ENCODE results near the gene ANXA9. TPM values are rescaled to one million over a fixed set of nuclear protein-coding genes. Genes with fewer than 3 reads are reported as not detected.

Gene ANXA9
- total RNA-seq, 1 experiment from 2014 or later = 1.2 TPM

GRCh38 chr1:150966011-150966410, 16.1 kb upstream of the ANXA9 start:
- Histone ChIP-seq H3K4me3 (ENCODE audit: low read depth in 2 of 2, low read length in 2 of 2) (no peak overlapping the region), H3K27ac (ENCODE audit: low read length) (peak overlapping the region; percentile 6; the same call in 1 of the 2 replicates), H3K36me3 (ENCODE audit: control insufficient read depth, insufficient read depth, low read length) (peaks cover 37% of the 10 kb centered on the region), H3K27me3 (ENCODE audit: control insufficient read depth, insufficient read depth, low read length) (no peaks in the 10 kb centered on the region), H3K4me1 (ENCODE audit: control insufficient read depth, insufficient read depth, low read length) (peaks cover 16% of the 10 kb centered on the region), H3K9me3 (ENCODE audit: control insufficient read depth, insufficient read depth, low read depth, low read length) (no peaks in the 10 kb centered on the region)
- no peak for ATAC-seq
- in situ Hi-C loops (cut with HindIII; ENCODE audit: low pct_unique_long_range_greater_than_20kb, low sequenced_read_pairs) = no loop called here
- TF ChIP-seq, protein P1, sequence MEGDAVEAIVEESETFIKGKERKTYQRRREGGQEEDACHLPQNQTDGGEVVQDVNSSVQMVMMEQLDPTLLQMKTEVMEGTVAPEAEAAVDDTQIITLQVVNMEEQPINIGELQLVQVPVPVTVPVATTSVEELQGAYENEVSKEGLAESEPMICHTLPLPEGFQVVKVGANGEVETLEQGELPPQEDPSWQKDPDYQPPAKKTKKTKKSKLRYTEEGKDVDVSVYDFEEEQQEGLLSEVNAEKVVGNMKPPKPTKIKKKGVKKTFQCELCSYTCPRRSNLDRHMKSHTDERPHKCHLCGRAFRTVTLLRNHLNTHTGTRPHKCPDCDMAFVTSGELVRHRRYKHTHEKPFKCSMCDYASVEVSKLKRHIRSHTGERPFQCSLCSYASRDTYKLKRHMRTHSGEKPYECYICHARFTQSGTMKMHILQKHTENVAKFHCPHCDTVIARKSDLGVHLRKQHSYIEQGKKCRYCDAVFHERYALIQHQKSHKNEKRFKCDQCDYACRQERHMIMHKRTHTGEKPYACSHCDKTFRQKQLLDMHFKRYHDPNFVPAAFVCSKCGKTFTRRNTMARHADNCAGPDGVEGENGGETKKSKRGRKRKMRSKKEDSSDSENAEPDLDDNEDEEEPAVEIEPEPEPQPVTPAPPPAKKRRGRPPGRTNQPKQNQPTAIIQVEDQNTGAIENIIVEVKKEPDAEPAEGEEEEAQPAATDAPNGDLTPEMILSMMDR (IDR thresholded peaks at IDR 0.05) = no peak
- TF ChIP-seq POLR2AphosphoS5 (IDR thresholded peaks at IDR 0.05; ENCODE audit: low read depth, low read length) = peak; percentile 23; the same call in 1 of the 2 replicates
- no peak for DNase-seq (ENCODE audit: low read depth, low spot score)
- CTCF ChIA-PET = interaction anchor here (0.6 kb wide), 1 partner anchor 10 kb away, joined by 4 read pairs; no protein-coding TSS in a partner anchor
- BruUV-seq (replicated peaks) = no TSS peak
- intact Hi-C loops (cut with micrococcal nuclease; ENCODE audit: unreplicated experiment) = no loop called here
- POLR2A ChIA-PET = no interaction called here

DNA sequence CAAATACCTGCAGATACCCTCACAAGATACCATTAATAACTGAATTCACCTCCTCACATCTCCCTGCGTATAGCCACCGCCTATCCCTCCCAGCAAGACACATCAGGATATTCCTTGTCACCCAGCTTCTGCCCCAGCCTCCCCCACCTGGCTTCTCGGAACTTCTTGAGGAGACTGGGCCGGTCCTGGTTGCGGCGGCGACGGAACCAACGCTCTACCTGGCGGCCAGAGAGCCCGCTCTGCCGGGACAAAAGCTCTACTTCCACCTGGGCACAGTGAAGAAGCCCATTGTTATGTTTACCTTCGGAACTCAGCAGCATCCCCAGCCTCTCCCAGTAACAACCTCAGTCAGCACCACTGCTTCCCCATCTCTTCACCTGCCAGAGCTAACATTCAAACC, 14.2 kb upstream of the ANXA9 start:
- Histone ChIP-seq H3K27me3 (ENCODE audit: control insufficient read depth, insufficient read depth, low read length) (no peaks in the 10 kb centered on the region), H3K27ac (ENCODE audit: low read length) (no peak overlapping the region; the same call in 1 of the 2 replicates), H3K4me3 (ENCODE audit: low read depth in 2 of 2, low read length in 2 of 2) (no peak overlapping the region), H3K9me3 (ENCODE audit: control insufficient read depth, insufficient read depth, low read depth, low read length) (no peaks in the 10 kb centered on the region), H3K36me3 (ENCODE audit: control insufficient read depth, insufficient read depth, low read length) (peaks cover 37% of the 10 kb centered on the region), H3K4me1 (ENCODE audit: control insufficient read depth, insufficient read depth, low read length) (peaks cover 35% of the 10 kb centered on the region)
- POLR2A ChIA-PET = no interaction called here
- intact Hi-C loops (cut with micrococcal nuclease; ENCODE audit: unreplicated experiment) = no loop called here
- no TSS peak for BruUV-seq (replicated peaks)
- DNase-seq (ENCODE audit: low read depth, low spot score) = no peak
- CTCF ChIA-PET = no interaction called here
- TF ChIP-seq TCF7L2 (IDR thresholded peaks at IDR 0.05; ENCODE audit: low read depth, low read length) = no peak
- no peak for TF ChIP-seq SIN3A (IDR thresholded peaks at IDR 0.05; ENCODE audit: borderline replicate concordance, insufficient read depth, low read depth, low read length)
- TF ChIP-seq REST (IDR thresholded peaks at IDR 0.05; ENCODE audit: insufficient read depth in 1 of 2, low read depth in 2 of 2, low read length in 1 of 2) = no peak
- TF ChIP-seq, protein P1 (IDR thresholded peaks at IDR 0.05) = no peak
- no peak for TF ChIP-seq POLR2AphosphoS5 (IDR thresholded peaks at IDR 0.05; ENCODE audit: low read depth, low read length)
- no peak for ATAC-seq
- in situ Hi-C loops (cut with HindIII; ENCODE audit: low pct_unique_long_range_greater_than_20kb, low sequenced_read_pairs) = no loop called here

Data from Panc1 (cell line).